T-helper 22 cell (primary cell): Measurements from ENCODE around the gene CD93.

ENCODE experiments used
- DNase-seq: peaks from one replicate; pipeline ENCODE4 v3.0.0-alpha.2; 2020; ENCODE audit warnings: low read depth

Gene CD93

GRCh38 chr20:23120261-23120660 lies 34.1 kb upstream of the CD93 start:
- DNase-seq, result no peak

GRCh38 chr20:23119456-23120216 lies 33.5 kb upstream of the CD93 start:
- DNase-seq, result no peak

- no peak for DNase-seq
These were observed 32.6 kb upstream of the CD93 start for GRCh38 chr20:23118766-23119165.

GRCh38 chr20:23118144-23118543 lies 32.0 kb upstream of the CD93 start:
- DNase-seq, result no peak

GRCh38 chr20:23117738-23118137 lies 31.6 kb upstream of the CD93 start:
- DNase-seq, result no peak

- no peak for DNase-seq
These were observed 30.4 kb upstream of the CD93 start for GRCh38 chr20:23116311-23117089.

- no peak for DNase-seq
These were observed 29.7 kb upstream of the CD93 start for GRCh38 chr20:23115822-23116221.

- DNase-seq, result no peak
These were observed 28.4 kb upstream of the CD93 start for GRCh38 chr20:23114448-23115082.

GRCh38 chr20:23114018-23114417 lies 27.9 kb upstream of the CD93 start:
- DNase-seq, result no peak

GRCh38 chr20:23112595-23112994 lies 26.5 kb upstream of the CD93 start:
- DNase-seq, result no peak

- DNase-seq, result no peak
These were observed 25.8 kb upstream of the CD93 start for GRCh38 chr20:23111944-23112342.

GRCh38 chr20:23111307-23111943 lies 25.3 kb upstream of the CD93 start:
- no peak for DNase-seq

- DNase-seq, result no peak
These were observed 22.7 kb upstream of the CD93 start for GRCh38 chr20:23108871-23109270.

- no peak for DNase-seq
These were observed 21.3 kb upstream of the CD93 start for GRCh38 chr20:23107466-23107865.

GRCh38 chr20:23106271-23106851 lies 20.2 kb upstream of the CD93 start:
- DNase-seq, result no peak

GRCh38 chr20:23105193-23105592 lies 19.1 kb upstream of the CD93 start:
- DNase-seq, result no peak

- no peak for DNase-seq
These were observed 17.3 kb upstream of the CD93 start for GRCh38 chr20:23103284-23104018.

- no peak for DNase-seq
These were observed 15.7 kb upstream of the CD93 start for GRCh38 chr20:23101696-23102406.

- DNase-seq, result no peak
These were observed 14.6 kb upstream of the CD93 start for GRCh38 chr20:23100720-23101107.

- no peak for DNase-seq
These were observed 13.9 kb upstream of the CD93 start for GRCh38 chr20:23099791-23100719.
